NCI-H2227 (cell line): Measurements from ENCODE around the gene CCL13.

Experiments
- DNase-seq: peaks from one replicate; lab custom pipeline; 2025; ENCODE audit not compliant: unreplicated experiment; lab: John Stamatoyannopoulos, UW

Gene CCL13

DNA sequence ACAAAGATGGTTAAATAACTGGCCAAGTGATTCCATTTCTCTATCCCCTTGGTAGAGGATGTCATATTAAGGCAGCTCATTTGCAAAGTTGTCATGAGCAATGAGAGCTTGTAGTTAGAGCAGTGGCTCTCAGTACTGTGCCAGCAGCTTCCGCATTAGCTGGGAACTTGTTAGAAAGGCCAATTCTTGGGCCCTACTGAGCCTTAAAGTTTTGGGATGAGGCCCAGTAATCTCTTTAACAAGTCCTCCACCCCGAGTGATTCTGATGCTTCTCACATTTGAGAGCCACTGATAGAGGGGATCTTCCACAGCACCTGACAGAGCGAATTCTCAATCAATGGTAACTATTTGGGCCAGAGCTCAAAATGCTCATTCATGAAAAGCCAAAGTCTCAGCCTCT is 26.9 kb downstream of the CCL13 start:
- no peak for DNase-seq

DNA sequence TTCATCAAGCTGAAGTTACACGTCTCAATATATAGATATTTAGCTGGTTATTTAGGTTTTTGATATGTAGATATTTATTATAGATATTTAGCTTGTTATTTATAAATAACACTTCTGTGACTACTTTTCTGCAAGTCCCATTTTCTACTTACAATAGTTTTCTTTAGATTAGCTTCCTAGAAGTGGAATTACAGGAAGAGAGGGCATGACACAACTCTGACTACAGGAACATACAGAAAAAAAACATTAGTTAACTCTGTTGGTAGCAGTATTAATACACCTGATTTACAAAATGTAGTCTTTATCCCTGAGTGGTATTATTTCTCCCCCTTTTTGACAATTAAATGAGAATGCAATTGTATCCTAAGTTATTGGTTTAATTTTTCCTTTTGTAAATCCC is 28.0 kb downstream of the CCL13 start:
- no peak for DNase-seq

- no peak for DNase-seq
These were observed 28.7 kb downstream of the CCL13 start for GRCh38 chr17:34384822-34385605.

GRCh38 chr17:34386343-34386696 is 30.0 kb downstream of the CCL13 start:
- DNase-seq: no peak

GRCh38 chr17:34386697-34387550 is 30.6 kb downstream of the CCL13 start:
- no peak for DNase-seq

- DNase-seq: no peak
These were observed 31.3 kb downstream of the CCL13 start for GRCh38 chr17:34387566-34387965.

DNA sequence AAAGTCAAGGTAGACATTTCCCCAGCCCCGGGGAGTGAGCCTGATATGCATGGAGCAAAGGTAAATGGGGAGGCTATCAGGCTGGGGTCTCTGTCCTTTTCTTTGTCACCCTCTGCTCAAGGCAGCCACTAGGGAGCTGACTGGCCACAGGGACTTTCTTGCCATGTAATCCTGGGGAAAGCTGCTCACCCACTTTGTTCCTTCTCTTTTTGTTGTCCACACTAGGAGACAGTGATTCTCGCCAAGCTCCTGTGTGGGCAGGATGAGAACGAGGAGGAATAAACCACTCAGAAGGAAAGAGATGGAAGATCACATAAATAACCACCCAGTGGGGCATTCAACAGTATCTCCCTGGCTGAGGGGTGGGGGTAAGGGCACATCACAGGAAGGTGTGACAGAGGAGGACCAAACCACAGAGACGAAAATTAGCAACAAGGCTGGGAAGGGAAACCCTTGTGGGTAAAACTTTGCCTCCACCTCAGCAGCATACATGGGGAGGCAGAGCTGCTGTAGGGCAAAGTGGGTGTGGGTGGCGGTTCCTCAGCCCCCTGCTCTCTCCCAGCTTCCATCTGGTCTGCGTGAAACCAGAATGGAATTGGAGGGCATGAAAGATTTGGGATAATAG is 33.0 kb downstream of the CCL13 start:
- no peak for DNase-seq

DNA sequence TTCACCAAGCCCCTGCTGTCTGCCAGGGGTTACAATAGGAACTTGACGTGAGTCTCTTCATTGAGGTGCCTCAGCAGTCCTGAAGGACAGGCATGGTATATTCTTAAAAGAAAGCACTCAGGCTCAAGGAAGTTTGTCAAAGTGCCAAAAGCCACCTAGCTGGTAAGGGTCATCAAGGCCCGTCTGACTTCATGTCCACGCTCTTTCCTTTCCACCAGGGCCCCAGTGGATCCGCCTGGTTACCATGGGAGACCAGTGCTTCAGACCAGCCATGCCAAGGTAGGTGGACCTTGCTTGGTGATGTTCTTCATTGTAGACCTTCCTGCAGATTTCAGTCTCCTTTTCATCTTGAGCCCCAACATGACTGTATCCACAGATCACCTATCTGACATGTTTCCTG is 34.4 kb downstream of the CCL13 start:
- DNase-seq: no peak

DNA sequence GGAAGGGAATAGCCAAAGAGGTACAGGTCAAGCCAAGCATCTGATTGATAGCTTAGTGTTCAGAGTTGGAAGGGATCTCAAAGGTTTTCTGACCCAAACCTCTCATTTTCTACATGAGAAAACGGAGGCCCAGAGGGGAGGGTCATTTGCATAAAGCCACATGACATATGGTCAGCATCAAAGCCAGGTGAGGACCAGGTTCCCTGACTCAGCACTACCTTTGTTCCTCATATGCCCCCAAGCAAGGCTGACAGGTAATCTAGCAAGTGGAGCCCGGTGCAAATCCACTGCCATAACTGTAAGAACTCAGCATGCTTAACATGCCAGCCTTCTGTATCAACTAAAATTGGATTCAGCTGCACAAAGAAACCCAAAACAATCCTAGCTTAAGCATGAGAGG is 35.0 kb downstream of the CCL13 start:
- no peak for DNase-seq

DNA sequence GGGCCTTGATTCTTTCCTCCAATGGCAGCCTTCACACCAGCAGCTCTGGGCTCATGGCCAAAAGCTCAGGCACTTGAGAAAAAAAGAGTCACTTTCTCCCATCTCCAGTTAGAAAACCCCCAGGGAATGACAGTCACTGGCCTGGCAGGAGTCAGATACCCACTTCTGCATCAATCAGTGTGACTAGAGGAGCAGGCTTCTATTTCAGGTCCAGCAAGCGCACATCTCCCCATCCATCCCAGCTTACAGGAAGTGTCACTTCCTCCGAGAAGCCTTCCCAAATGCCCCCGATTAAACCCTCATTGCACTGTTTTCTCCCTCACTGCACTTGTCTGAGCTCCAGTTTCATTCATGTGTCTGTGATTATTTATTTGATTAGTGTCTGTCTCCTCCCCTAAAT is 37.1 kb downstream of the CCL13 start:
- DNase-seq: no peak

- DNase-seq: no peak
These were observed 41.0 kb downstream of the CCL13 start for GRCh38 chr17:34397265-34397664.

GRCh38 chr17:34398990-34399389 is 42.7 kb downstream of the CCL13 start:
- DNase-seq: no peak

- no peak for DNase-seq
These were observed 43.4 kb downstream of the CCL13 start for GRCh38 chr17:34399725-34400124.

DNA sequence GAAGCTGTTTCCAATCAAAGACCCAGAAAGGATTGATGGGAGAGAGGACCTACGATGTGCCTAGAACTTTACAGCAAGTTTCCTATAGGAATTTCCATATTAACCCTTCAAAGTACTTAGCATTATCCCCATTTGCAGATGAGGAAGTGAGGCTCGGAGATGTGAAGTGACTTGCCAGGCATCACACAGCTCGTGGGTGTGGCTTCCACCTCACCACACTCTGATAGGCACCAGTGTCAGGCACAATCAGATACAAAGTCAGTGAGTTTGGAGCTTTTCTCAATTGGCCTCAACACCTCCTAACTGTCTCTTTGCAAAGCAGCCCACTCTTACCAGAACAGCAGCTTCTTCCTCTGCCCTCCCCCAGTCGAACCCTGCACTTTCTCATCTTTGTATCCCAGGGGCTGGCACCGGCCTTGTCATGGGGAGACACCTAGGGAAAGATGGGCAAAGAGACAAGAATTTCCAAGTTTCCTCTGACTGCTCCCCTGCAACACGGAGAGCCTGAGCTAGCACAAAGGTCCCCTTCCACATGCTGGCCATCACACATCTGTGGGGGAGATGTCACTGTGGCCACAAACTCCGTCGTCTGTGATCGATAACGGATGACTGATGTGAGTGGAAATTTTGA is 44.1 kb downstream of the CCL13 start:
- DNase-seq: no peak

GRCh38 chr17:34401165-34401564 is 44.9 kb downstream of the CCL13 start:
- DNase-seq: peak; percentile 8

DNA sequence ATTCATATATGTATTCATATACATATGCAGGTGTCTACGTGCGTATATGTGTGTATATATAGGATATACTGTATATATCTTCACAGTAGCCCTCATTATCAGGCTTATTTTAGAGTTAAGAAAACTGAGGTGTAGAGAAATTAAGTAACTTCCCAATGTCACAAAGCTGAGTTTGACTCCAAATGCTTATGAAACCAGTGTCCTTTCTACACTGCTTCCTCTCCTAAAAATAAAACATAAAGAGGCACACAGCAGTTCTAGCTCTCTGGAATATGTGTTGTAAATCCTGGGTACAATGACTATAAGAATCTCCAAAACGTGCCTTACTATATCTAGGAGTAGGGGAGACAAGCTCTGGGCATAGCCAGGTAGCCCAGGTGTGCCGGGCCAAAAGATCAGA is 46.7 kb downstream of the CCL13 start:
- no peak for DNase-seq

GRCh38 chr17:34406226-34406625 is 49.9 kb downstream of the CCL13 start:
- DNase-seq: no peak
